ENCODE results near the gene SNX13.
A peak's percentile ranks its signal among the peaks of the same experiment; 100 is the strongest.

SNX13 gene

GRCh38 chr7:17844514-17845196, 95.6 kb downstream of the SNX13 start:
- Histone ChIP-seq H3K4me3 (ENCODE audit: control insufficient read depth in 1 of 7, extremely low read depth in 1 of 7, insufficient read depth in 4 of 7, low read depth in 2 of 7, low read length in 6 of 7) (peak overlapping the region in 2 of 7 experiments; percentile 16 to 38), H3K27me3 (replicated peaks in 2 of 5; ENCODE audit: control insufficient read depth in 4 of 5, insufficient read depth in 5 of 5, low read length in 4 of 5) (no peaks in the 10 kb centered on the region), H3K27ac (ENCODE audit: insufficient read depth in 1 of 2, low read depth in 1 of 2, low read length in 2 of 2, poor library complexity in 1 of 2, severe bottlenecking in 2 of 2) (no peak overlapping the region), H3K36me3 (ENCODE audit: control insufficient read depth in 4 of 4, insufficient read depth in 4 of 4, low read length in 3 of 4) (peaks cover 6 to 25% (median 21%) of the 10 kb centered on the region in 4 experiments), H3K9me3 (ENCODE audit: control extremely low read depth in 1 of 5, control insufficient read depth in 4 of 5, insufficient read depth in 2 of 5, low read depth in 1 of 5, low read length in 4 of 5) (peaks cover 0 to 16% (median 2%) of the 10 kb centered on the region in 5 experiments), H3K4me1 (ENCODE audit: control extremely low read depth in 1 of 4, control insufficient read depth in 4 of 4, insufficient read depth in 4 of 4, low read length in 3 of 4) (peaks cover 0 to 9% (median 2%) of the 10 kb centered on the region in 4 experiments)
- WGBS (ENCODE audit: insufficient coverage), result no CpG with 5 or more reads among the region's 3 CpGs
- ChIA-PET CTCF (no interaction called here), POLR2A (no interaction called here)
- DNase-seq, result peak in 1 of 3 donors; percentile 13

- Histone ChIP-seq H3K27me3 (replicated peaks in 2 of 5; ENCODE audit: control insufficient read depth in 4 of 5, insufficient read depth in 5 of 5, low read length in 4 of 5) (no peaks in the 10 kb centered on the region), H3K27ac (ENCODE audit: insufficient read depth in 1 of 2, low read depth in 1 of 2, low read length in 2 of 2, poor library complexity in 1 of 2, severe bottlenecking in 2 of 2) (no peak overlapping the region), H3K4me3 (ENCODE audit: control insufficient read depth in 1 of 7, extremely low read depth in 1 of 7, insufficient read depth in 4 of 7, low read depth in 2 of 7, low read length in 6 of 7) (peak overlapping the region in 1 of 7 experiments; percentile 14), H3K4me1 (ENCODE audit: control extremely low read depth in 1 of 4, control insufficient read depth in 4 of 4, insufficient read depth in 4 of 4, low read length in 3 of 4) (peaks cover 0 to 9% (median 2%) of the 10 kb centered on the region in 4 experiments), H3K36me3 (ENCODE audit: control insufficient read depth in 4 of 4, insufficient read depth in 4 of 4, low read length in 3 of 4) (peaks cover 7 to 30% (median 26%) of the 10 kb centered on the region in 4 experiments), H3K9me3 (ENCODE audit: control extremely low read depth in 1 of 5, control insufficient read depth in 4 of 5, insufficient read depth in 2 of 5, low read depth in 1 of 5, low read length in 4 of 5) (peaks cover 0 to 16% (median 2%) of the 10 kb centered on the region in 5 experiments)
- ChIA-PET CTCF (no interaction called here), POLR2A (no interaction called here)
- no peak for DNase-seq
- WGBS (ENCODE audit: insufficient coverage), result 100% methylated on average over 2 of the region's 4 CpGs
Observed at GRCh38 chr7:17844022-17844421, 96.3 kb downstream of the SNX13 start.

GRCh38 chr7:17843041-17843440, 97.3 kb downstream of the SNX13 start:
- POLR2A ChIA-PET, result no interaction called here
- H3K27ac ChIP-seq (ENCODE audit: insufficient read depth in 1 of 2, low read depth in 1 of 2, low read length in 2 of 2, poor library complexity in 1 of 2, severe bottlenecking in 2 of 2), result no peak overlapping the region
- CTCF ChIA-PET, result interaction anchor here (0.7 kb wide), 1 partner anchor 44 kb away, joined by 3 read pairs; no protein-coding TSS in a partner anchor

GRCh38 chr7:17832820-17833355, 107.4 kb downstream of the SNX13 start:
- ChIA-PET POLR2A (no interaction called here), CTCF (interaction anchor here (0.6 kb wide), 1 partner anchor 26 kb away, joined by 3 read pairs; no protein-coding TSS in a partner anchor)
- DNase-seq, result no peak
- Histone ChIP-seq H3K36me3 (ENCODE audit: control insufficient read depth in 4 of 4, insufficient read depth in 4 of 4, low read length in 3 of 4) (peaks cover 0 to 6% (median 3%) of the 10 kb centered on the region in 4 experiments), H3K4me3 (ENCODE audit: control insufficient read depth in 1 of 7, extremely low read depth in 1 of 7, insufficient read depth in 4 of 7, low read depth in 2 of 7, low read length in 6 of 7) (no peak overlapping the region), H3K9me3 (ENCODE audit: control extremely low read depth in 1 of 5, control insufficient read depth in 4 of 5, insufficient read depth in 2 of 5, low read depth in 1 of 5, low read length in 4 of 5) (no peaks in the 10 kb centered on the region), H3K4me1 (ENCODE audit: control extremely low read depth in 1 of 4, control insufficient read depth in 4 of 4, insufficient read depth in 4 of 4, low read length in 3 of 4) (no peaks in the 10 kb centered on the region), H3K27me3 (replicated peaks in 2 of 5; ENCODE audit: control insufficient read depth in 4 of 5, insufficient read depth in 5 of 5, low read length in 4 of 5) (no peaks in the 10 kb centered on the region), H3K27ac (ENCODE audit: insufficient read depth in 1 of 2, low read depth in 1 of 2, low read length in 2 of 2, poor library complexity in 1 of 2, severe bottlenecking in 2 of 2) (no peak overlapping the region)

More at GRCh38 chr7:17843041-17843440, 97.3 kb downstream of the SNX13 start:
- peaks cover 0 to 11% (median 2%) of the 10 kb centered on the region in 5 experiments for H3K9me3 ChIP-seq (ENCODE audit: control extremely low read depth in 1 of 5, control insufficient read depth in 4 of 5, insufficient read depth in 2 of 5, low read depth in 1 of 5, low read length in 4 of 5)
- H3K36me3 ChIP-seq (ENCODE audit: control insufficient read depth in 4 of 4, insufficient read depth in 4 of 4, low read length in 3 of 4), result peaks cover 7 to 28% (median 20%) of the 10 kb centered on the region in 4 experiments
- no peak overlapping the region for H3K4me3 ChIP-seq (ENCODE audit: control insufficient read depth in 1 of 7, extremely low read depth in 1 of 7, insufficient read depth in 4 of 7, low read depth in 2 of 7, low read length in 6 of 7)
- H3K27me3 ChIP-seq (replicated peaks in 2 of 5; ENCODE audit: control insufficient read depth in 4 of 5, insufficient read depth in 5 of 5, low read length in 4 of 5), result no peaks in the 10 kb centered on the region
- peaks cover 0 to 9% (median 2%) of the 10 kb centered on the region in 4 experiments for H3K4me1 ChIP-seq (ENCODE audit: control extremely low read depth in 1 of 4, control insufficient read depth in 4 of 4, insufficient read depth in 4 of 4, low read length in 3 of 4)
- no peak for DNase-seq

GRCh38 chr7:17832242-17832641, 108.1 kb downstream of the SNX13 start:
- no peaks in the 10 kb centered on the region for H3K4me1 ChIP-seq (ENCODE audit: control extremely low read depth in 1 of 4, control insufficient read depth in 4 of 4, insufficient read depth in 4 of 4, low read length in 3 of 4)
- ChIA-PET CTCF (interaction anchor here (0.6 kb wide), 1 partner anchor 26 kb away, joined by 3 read pairs; no protein-coding TSS in a partner anchor), POLR2A (no interaction called here)
- no CpG with 5 or more reads among the region's 1 CpG for WGBS (ENCODE audit: insufficient coverage)
- H3K4me3 ChIP-seq (ENCODE audit: control insufficient read depth in 1 of 7, extremely low read depth in 1 of 7, insufficient read depth in 4 of 7, low read depth in 2 of 7, low read length in 6 of 7), result no peak overlapping the region
- peaks cover 0 to 6% (median 3%) of the 10 kb centered on the region in 4 experiments for H3K36me3 ChIP-seq (ENCODE audit: control insufficient read depth in 4 of 4, insufficient read depth in 4 of 4, low read length in 3 of 4)
- H3K27ac ChIP-seq (ENCODE audit: insufficient read depth in 1 of 2, low read depth in 1 of 2, low read length in 2 of 2, poor library complexity in 1 of 2, severe bottlenecking in 2 of 2), result no peak overlapping the region
- no peak for DNase-seq
- H3K9me3 ChIP-seq (ENCODE audit: control extremely low read depth in 1 of 5, control insufficient read depth in 4 of 5, insufficient read depth in 2 of 5, low read depth in 1 of 5, low read length in 4 of 5), result no peaks in the 10 kb centered on the region
- no peaks in the 10 kb centered on the region for H3K27me3 ChIP-seq (replicated peaks in 2 of 5; ENCODE audit: control insufficient read depth in 4 of 5, insufficient read depth in 5 of 5, low read length in 4 of 5)

GRCh38 chr7:17830206-17830605, 110.1 kb downstream of the SNX13 start:
- no peak overlapping the region for H3K27ac ChIP-seq (ENCODE audit: insufficient read depth in 1 of 2, low read depth in 1 of 2, low read length in 2 of 2, poor library complexity in 1 of 2, severe bottlenecking in 2 of 2)
- whole genome bisulfite sequencing (ENCODE audit: insufficient coverage), result no CpG with 5 or more reads among the region's 1 CpG
- no peaks in the 10 kb centered on the region for H3K9me3 ChIP-seq (ENCODE audit: control extremely low read depth in 1 of 5, control insufficient read depth in 4 of 5, insufficient read depth in 2 of 5, low read depth in 1 of 5, low read length in 4 of 5)
- no peak for DNase-seq
- H3K4me3 ChIP-seq (ENCODE audit: control insufficient read depth in 1 of 7, extremely low read depth in 1 of 7, insufficient read depth in 4 of 7, low read depth in 2 of 7, low read length in 6 of 7), result no peak overlapping the region
- H3K36me3 ChIP-seq (ENCODE audit: control insufficient read depth in 4 of 4, insufficient read depth in 4 of 4, low read length in 3 of 4), result peaks cover 0 to 8% (median 5%) of the 10 kb centered on the region in 4 experiments
- H3K27me3 ChIP-seq (replicated peaks in 2 of 5; ENCODE audit: control insufficient read depth in 4 of 5, insufficient read depth in 5 of 5, low read length in 4 of 5), result no peaks in the 10 kb centered on the region
- ChIA-PET POLR2A (no interaction called here), CTCF (no interaction called here)
- no peaks in the 10 kb centered on the region for H3K4me1 ChIP-seq (ENCODE audit: control extremely low read depth in 1 of 4, control insufficient read depth in 4 of 4, insufficient read depth in 4 of 4, low read length in 3 of 4)

GRCh38 chr7:17829001-17829400, 111.3 kb downstream of the SNX13 start:
- H3K27me3 ChIP-seq (replicated peaks in 2 of 5; ENCODE audit: control insufficient read depth in 4 of 5, insufficient read depth in 5 of 5, low read length in 4 of 5), result no peaks in the 10 kb centered on the region
- no peak overlapping the region for H3K4me3 ChIP-seq (ENCODE audit: control insufficient read depth in 1 of 7, extremely low read depth in 1 of 7, insufficient read depth in 4 of 7, low read depth in 2 of 7, low read length in 6 of 7)
- H3K27ac ChIP-seq (ENCODE audit: insufficient read depth in 1 of 2, low read depth in 1 of 2, low read length in 2 of 2, poor library complexity in 1 of 2, severe bottlenecking in 2 of 2), result no peak overlapping the region
- POLR2A ChIA-PET, result no interaction called here
- peaks cover 0 to 9% (median 5%) of the 10 kb centered on the region in 4 experiments for H3K36me3 ChIP-seq (ENCODE audit: control insufficient read depth in 4 of 4, insufficient read depth in 4 of 4, low read length in 3 of 4)
- no peaks in the 10 kb centered on the region for H3K4me1 ChIP-seq (ENCODE audit: control extremely low read depth in 1 of 4, control insufficient read depth in 4 of 4, insufficient read depth in 4 of 4, low read length in 3 of 4)
- WGBS (ENCODE audit: insufficient coverage), result no CpG with 5 or more reads among the region's 3 CpGs
- CTCF ChIA-PET, result no interaction called here
- DNase-seq, result no peak
- H3K9me3 ChIP-seq (ENCODE audit: control extremely low read depth in 1 of 5, control insufficient read depth in 4 of 5, insufficient read depth in 2 of 5, low read depth in 1 of 5, low read length in 4 of 5), result no peaks in the 10 kb centered on the region

All from common myeloid progenitor, CD34-positive (primary cell).